B cell (primary cell): ENCODE measurements around the gene ACVR1. TPM values are rescaled to one million over a fixed set of nuclear protein-coding genes. Genes with fewer than 3 reads are reported as not detected.

ENCODE experiments used
- ATAC-seq: fragments of 200-7000 bp; cut with Tn5 transposase; one replicate; pipeline ENCODE4 v1.10.0; 2021; ENCODE audit warnings: low read depth, mild to moderate bottlenecking, moderate number of reproducible peaks, moderate library complexity
- CTCF ChIA-PET: fragments of 350-600 bp; sonication (Branson Sonifier 250); formaldehyde crosslinking; loops from one replicate; lab custom pipeline; 2021; ENCODE audit warnings: antibody characterized with exemption, inconsistent platforms; lab: Charles Lee
- POLR2A ChIA-PET: fragments of 350-600 bp; sonication (Branson Sonifier 250); formaldehyde crosslinking; loops from one replicate; lab custom pipeline; 2021; ENCODE audit warnings: antibody characterized with exemption; lab: Charles Lee
- DNase-seq: peaks from one replicate; pipeline ENCODE4 v3.0.0; 2013
- H2AFZ ChIP-seq: 2 replicates; pipeline ENCODE4 v1.6.1; 2012; ENCODE audit warnings: mild to moderate bottlenecking, low read depth, low read length; ENCODE audit not compliant: insufficient read depth, poor library complexity, severe bottlenecking
- H3K27ac ChIP-seq, 2 donors: 1 replicate in 1 of 2; 2 replicates in 1 of 2; pipeline ENCODE4 v1.5.1; 2012 to 2013; ENCODE audit warnings: low read length in 2 of 2, mild to moderate bottlenecking in 2 of 2, moderate library complexity in 1 of 2
- H3K27me3 ChIP-seq, 4 experiments: fragments of 200-600 bp in 1 of 4; sonication (generic) in 1 of 4; replicated peaks in 1 of 4; 1 replicate in 2 of 4; 2 replicates in 2 of 4; pipeline versions ENCODE4 v1.6.1 to v1.7.0; 2013 to 2016; ENCODE audit warnings: low read length in 3 of 4, mild to moderate bottlenecking in 2 of 4, mixed read lengths in 1 of 4, moderate library complexity in 1 of 4; ENCODE audit not compliant: insufficient read depth in 4 of 4, control insufficient read depth in 3 of 4; ENCODE audit errors: control extremely low read depth in 1 of 4
- H3K36me3 ChIP-seq, 2 experiments: replicated peaks in 1 of 2; 1 replicate in 1 of 2; 2 replicates in 1 of 2; pipeline versions ENCODE4 v1.6.1 to v1.7.1; 2013; ENCODE audit warnings: low read length in 1 of 2; ENCODE audit not compliant: insufficient read depth in 2 of 2, control insufficient read depth in 1 of 2; ENCODE audit errors: control extremely low read depth in 1 of 2, extremely low read depth in 1 of 2
- H3K4me1 ChIP-seq, 2 donors: fragments of 200-600 bp in 1 of 2; sonication (generic) in 1 of 2; 1 replicate in 1 of 2; 2 replicates in 1 of 2; pipeline versions ENCODE4 v1.5.1 to v1.6.1; 2013 to 2017; ENCODE audit warnings: low read length in 2 of 2; ENCODE audit not compliant: control insufficient read depth in 2 of 2, insufficient read depth in 2 of 2
- H3K4me2 ChIP-seq: replicated peaks from 2 replicates; pipeline ENCODE3; 2012; ENCODE audit warnings: mild to moderate bottlenecking, low read depth, low read length; ENCODE audit not compliant: poor library complexity, severe bottlenecking
- H3K4me3 ChIP-seq, 5 experiments: fragments of 200-600 bp in 1 of 5; sonication (generic) in 1 of 5; 1 replicate in 3 of 5; 2 replicates in 2 of 5; pipeline versions ENCODE4 v1.5.1 to v1.7.0; 2011 to 2016; ENCODE audit warnings: low read length in 4 of 5, mild to moderate bottlenecking in 4 of 5, low read depth in 2 of 5, control low read depth in 1 of 5, moderate library complexity in 1 of 5; ENCODE audit not compliant: insufficient read depth in 1 of 5; ENCODE audit errors: control extremely low read depth in 1 of 5, extremely low read depth in 1 of 5
- H3K79me2 ChIP-seq: fragments of 200-600 bp; sonication (generic); one replicate; pipeline ENCODE4 v1.6.0; 2016; ENCODE audit warnings: low read length; ENCODE audit not compliant: control insufficient read depth, insufficient read depth
- H3K9ac ChIP-seq: fragments of 200-600 bp; sonication (generic); 2 replicates; pipeline ENCODE4 v1.6.1; 2017; ENCODE audit warnings: mild to moderate bottlenecking, low read length, moderate library complexity
- H3K9me3 ChIP-seq, 3 donors: one replicate each; pipeline versions ENCODE4 v1.6.1 to v1.7.1; 2013; ENCODE audit warnings: low read length in 2 of 3; ENCODE audit not compliant: control insufficient read depth in 2 of 3, insufficient read depth in 1 of 3; ENCODE audit errors: control extremely low read depth in 1 of 3
- H4K20me1 ChIP-seq: 2 replicates; pipeline ENCODE4 v1.6.0; 2012; ENCODE audit warnings: mild to moderate bottlenecking, low read length; ENCODE audit not compliant: insufficient read depth, control insufficient read depth, poor library complexity, severe bottlenecking
- H3K27ac Mint-ChIP-seq: one replicate; pipeline ENCODE4 v1.8.0; 2021; ENCODE audit warnings: mixed read lengths
- H3K27me3 Mint-ChIP-seq: one replicate; pipeline ENCODE4 v1.8.0; 2021; ENCODE audit warnings: mixed read lengths
- H3K4me1 Mint-ChIP-seq: one replicate; pipeline ENCODE4 v1.8.0; 2021; ENCODE audit warnings: mixed read lengths
- H3K4me3 Mint-ChIP-seq: one replicate; pipeline ENCODE4 v1.8.0; 2021; ENCODE audit warnings: mixed read lengths
- H3K9me3 Mint-ChIP-seq: one replicate; pipeline ENCODE4 v1.8.0; 2022; ENCODE audit warnings: mixed read lengths; ENCODE audit not compliant: insufficient read depth
- EZH2 ChIP-seq: IDR thresholded peaks from 2 replicates; pipeline ENCODE4 v1.6.1; 2012; ENCODE audit warnings: borderline replicate concordance, low read depth, mild to moderate bottlenecking, moderate library complexity, low read length; ENCODE audit not compliant: insufficient read depth, poor library complexity, severe bottlenecking
- WGBS: methylation state at CpG from one replicate; pipeline ENCODE4 v1.1.5; 2013; ENCODE audit warnings: missing lambda C conversion rate; ENCODE audit not compliant: insufficient coverage; 5-methylcytosine and 5-hydroxymethylcytosine counted together
- intact Hi-C: fragments of 100-400 bp; cut with micrococcal nuclease; formaldehyde crosslinking; loops from one replicate; pipeline ENCODE4 v1.10.0; 2022
- polyA plus RNA-seq: library from polyadenylated mRNA; depleted of rRNA; stranded (reverse); fragments of >200 nt; gene quantifications from 2 replicates; pipeline ENCODE4 v1.2.3, GENCODE V29; 2012
- total RNA-seq, 2 donors: library from RNA; stranded (reverse); fragments of 120-200 nt in 1 of 2; gene quantifications; 1 replicate in 1 of 2; 2 replicates in 1 of 2; pipeline versions ENCODE4 v1.2.3 to v1.2.4, GENCODE V29; 2013 to 2022
- TF ChIP-seq, protein P1 (sequence below): fragments of 200-600 bp; IDR thresholded peaks from one replicate; pipeline ENCODE4 v1.8.0; 2022; ENCODE audit warnings: antibody characterized with exemption, mild to moderate bottlenecking

The ACVR1 gene
- total and polyA plus RNA-seq, 2 donors (not counting 1 experiment from before 2014, with no cell fraction given), result 3.7 to 11.7 TPM

DNA sequence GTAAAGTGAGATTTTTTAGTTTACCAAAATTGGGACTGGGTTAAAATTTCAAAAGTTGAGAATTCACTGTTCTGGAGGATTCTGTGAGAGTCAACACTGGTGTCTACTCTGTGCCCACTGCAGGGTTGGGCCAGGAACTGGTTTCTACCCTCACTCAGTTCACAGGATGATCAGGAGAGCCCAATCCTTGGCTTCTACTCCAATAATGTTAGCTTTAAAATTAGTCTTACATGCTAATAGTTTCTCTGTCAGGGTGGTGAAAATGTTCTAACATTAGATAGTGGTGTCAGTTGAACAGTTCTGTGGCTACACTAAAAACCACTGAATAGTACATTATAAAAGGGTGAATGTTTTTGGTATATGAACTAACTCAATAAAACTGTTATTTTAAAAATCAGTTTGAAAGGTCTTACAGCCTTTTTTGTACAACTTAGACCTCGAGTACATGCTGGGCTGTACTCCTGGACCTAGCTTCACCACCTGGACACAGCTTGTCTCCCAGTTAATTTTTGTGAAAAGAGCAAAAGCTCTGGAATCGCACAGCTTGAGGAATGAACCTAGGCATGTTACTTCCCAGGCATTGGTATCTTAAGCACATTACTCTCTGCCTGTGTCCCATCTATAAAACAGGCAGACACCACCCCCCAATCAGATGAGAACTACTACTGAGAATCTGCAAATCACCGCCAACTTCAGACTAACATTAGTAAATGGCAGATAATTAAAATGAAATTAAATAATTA, 44.4 kb downstream of the ACVR1 start:
- TF ChIP-seq, protein P1, sequence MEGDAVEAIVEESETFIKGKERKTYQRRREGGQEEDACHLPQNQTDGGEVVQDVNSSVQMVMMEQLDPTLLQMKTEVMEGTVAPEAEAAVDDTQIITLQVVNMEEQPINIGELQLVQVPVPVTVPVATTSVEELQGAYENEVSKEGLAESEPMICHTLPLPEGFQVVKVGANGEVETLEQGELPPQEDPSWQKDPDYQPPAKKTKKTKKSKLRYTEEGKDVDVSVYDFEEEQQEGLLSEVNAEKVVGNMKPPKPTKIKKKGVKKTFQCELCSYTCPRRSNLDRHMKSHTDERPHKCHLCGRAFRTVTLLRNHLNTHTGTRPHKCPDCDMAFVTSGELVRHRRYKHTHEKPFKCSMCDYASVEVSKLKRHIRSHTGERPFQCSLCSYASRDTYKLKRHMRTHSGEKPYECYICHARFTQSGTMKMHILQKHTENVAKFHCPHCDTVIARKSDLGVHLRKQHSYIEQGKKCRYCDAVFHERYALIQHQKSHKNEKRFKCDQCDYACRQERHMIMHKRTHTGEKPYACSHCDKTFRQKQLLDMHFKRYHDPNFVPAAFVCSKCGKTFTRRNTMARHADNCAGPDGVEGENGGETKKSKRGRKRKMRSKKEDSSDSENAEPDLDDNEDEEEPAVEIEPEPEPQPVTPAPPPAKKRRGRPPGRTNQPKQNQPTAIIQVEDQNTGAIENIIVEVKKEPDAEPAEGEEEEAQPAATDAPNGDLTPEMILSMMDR, result no peak

DNA sequence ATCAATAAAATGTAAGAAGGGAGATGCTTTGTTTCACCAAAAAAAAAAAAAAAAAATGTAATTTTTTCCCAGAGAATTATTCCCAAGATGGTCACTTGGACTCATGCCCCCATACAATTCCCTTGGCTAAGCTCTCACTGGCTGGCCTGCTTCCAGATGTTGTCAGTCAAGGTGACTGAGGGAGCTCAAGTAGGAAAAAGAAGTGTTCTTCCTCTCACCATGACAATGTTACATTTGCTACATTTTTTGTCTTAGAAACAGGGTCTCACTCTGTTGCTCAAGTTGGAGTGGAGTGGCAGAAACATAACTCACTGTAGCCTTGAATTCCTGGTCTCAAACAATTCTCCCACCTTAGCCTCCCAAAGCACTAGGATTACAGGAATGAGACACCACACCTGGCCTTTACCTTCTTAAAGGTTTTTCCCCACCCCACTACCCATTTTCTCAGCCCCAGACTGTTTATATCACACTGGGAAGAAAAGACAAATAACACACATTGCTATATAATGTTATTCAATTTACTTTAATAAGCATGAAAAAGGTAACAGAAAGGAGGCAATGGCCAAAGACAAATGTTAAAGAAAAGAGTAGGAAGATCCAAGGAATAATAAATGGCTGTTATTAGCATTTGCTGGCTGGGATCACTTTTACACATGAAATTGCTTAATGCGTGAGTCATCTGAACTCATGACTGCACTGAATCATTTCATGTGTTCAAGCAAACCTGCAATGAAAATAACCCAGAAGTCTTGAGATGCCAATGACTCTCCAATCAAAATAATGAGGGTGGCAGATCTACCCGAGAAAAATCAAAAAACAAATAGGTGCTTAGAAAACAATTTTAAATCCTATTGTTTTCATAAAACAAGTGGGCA, 45.2 kb downstream of the ACVR1 start:
- Histone ChIP-seq H3K79me2 (no peaks in the 10 kb centered on the region), H3K9me3 (no peaks in the 10 kb centered on the region), H3K27ac (no peak overlapping the region), H3K36me3 (no peaks in the 10 kb centered on the region), H4K20me1 (no peaks in the 10 kb centered on the region), H2AFZ (no peak overlapping the region), H3K4me2 (no peak overlapping the region), H3K4me1 (no peaks in the 10 kb centered on the region), H3K4me3 (no peak overlapping the region), H3K9ac (no peak overlapping the region), H3K27me3 (no peaks in the 10 kb centered on the region)
- no peaks in the 10 kb centered on the region for H3K27me3 Mint-ChIP-seq
- no peak for DNase-seq
- WGBS, result 100% methylated on average over 1 of the region's 2 CpGs
- H3K4me3 Mint-ChIP-seq, result no peak overlapping the region
- H3K27ac Mint-ChIP-seq, result no peak overlapping the region
- TF ChIP-seq, protein P1, result no peak
- TF ChIP-seq EZH2, result no peak
- CTCF ChIA-PET, result interaction anchor here (0.7 kb wide), 1 partner anchor 28 kb away, joined by 4 read pairs; no protein-coding TSS in a partner anchor
- ATAC-seq, result no peak
- intact Hi-C loops, result no loop called here
- POLR2A ChIA-PET, result no interaction called here
- no peaks in the 10 kb centered on the region for H3K4me1 Mint-ChIP-seq
- H3K9me3 Mint-ChIP-seq, result no peaks in the 10 kb centered on the region

More for the DNA sequence above, 44.4 kb downstream of the ACVR1 start:
- 83% methylated on average over 2 of the region's 3 CpGs for WGBS
- Mint-ChIP-seq H3K4me1 (no peaks in the 10 kb centered on the region), H3K9me3 (no peaks in the 10 kb centered on the region), H3K4me3 (no peak overlapping the region), H3K27me3 (no peaks in the 10 kb centered on the region), H3K27ac (no peak overlapping the region)
- ATAC-seq (no peak), DNase-seq (no peak)
- Histone ChIP-seq H2AFZ (no peak overlapping the region), H4K20me1 (no peaks in the 10 kb centered on the region), H3K27ac (no peak overlapping the region), H3K4me1 (no peaks in the 10 kb centered on the region), H3K9ac (no peak overlapping the region), H3K4me3 (no peak overlapping the region), H3K9me3 (no peaks in the 10 kb centered on the region), H3K79me2 (no peaks in the 10 kb centered on the region), H3K4me2 (no peak overlapping the region), H3K27me3 (no peaks in the 10 kb centered on the region), H3K36me3 (no peaks in the 10 kb centered on the region)
- ChIA-PET CTCF (no interaction called here), POLR2A (no interaction called here)
- intact Hi-C loops, result no loop called here
